GM12878 (cell line): ENCODE measurements around the gene RGS1. TPM values are rescaled to one million over a fixed set of nuclear protein-coding genes. Genes with fewer than 3 reads are reported as not detected.

Experiments
- ATAC-seq: fragments of 200-7000 bp; cut with Tn5 transposase; 3 replicates; pipeline ENCODE4 v1.9.1; 2020; ENCODE audit warnings: mild to moderate bottlenecking, moderate library complexity
- BruUV-seq: library from RNA; stranded (reverse); fragments of 400-500 nt; replicated peaks from 2 replicates; lab custom pipeline; 2021; lab: Mats Ljungman, UMichigan
- CTCF ChIA-PET: fragments of 300-600 bp; sonication (Branson Sonifier 250); formaldehyde crosslinking; extraction: SDS; loops from one replicate; lab custom pipeline; 2021; ENCODE audit warnings: inconsistent platforms; lab: Yijun Ruan, JAX
- POLR2A ChIA-PET: fragments of 350-600 bp; formaldehyde crosslinking; extraction: SDS; loops from one replicate; lab custom pipeline; 2021; ENCODE audit warnings: inconsistent platforms; lab: Charles Lee
- RAD21 ChIA-PET: fragments of 300-600 bp; sonication (Branson Sonifier 250); formaldehyde crosslinking; loops from one replicate; lab custom pipeline; 2023; ENCODE audit warnings: antibody characterized with exemption; ENCODE audit not compliant: unreplicated experiment; lab: Charles Lee
- SMC1A ChIA-PET: fragments of 300-600 bp; sonication (Branson Sonifier 250); formaldehyde crosslinking; loops from one replicate; lab custom pipeline; 2023; ENCODE audit not compliant: unreplicated experiment, uncharacterized antibody; lab: Charles Lee
- DNase-seq: peaks from one replicate; pipeline ENCODE4 v3.0.0-alpha.2; 2011; ENCODE audit warnings: low read depth, low spot score
- FAIRE-seq: peaks from 3 replicates; lab custom pipeline; 2011; peaks lifted over from hg19 to GRCh38; lab: Jason Lieb, UNC
- H2AFZ ChIP-seq: 2 replicates; pipeline ENCODE4 v1.6.0; 2011; ENCODE audit warnings: low read depth, low read length, control low read depth; ENCODE audit not compliant: control insufficient read depth
- H3K27ac ChIP-seq: 2 replicates; pipeline ENCODE4 v1.5.1; 2011; ENCODE audit warnings: control low read depth; ENCODE audit not compliant: control insufficient read depth, insufficient read depth
- H3K27me3 ChIP-seq, 2 experiments: replicated peaks in 1 of 2; 2 replicates each; pipeline versions ENCODE4 v1.6.0 to v1.6.1; 2011; ENCODE audit warnings: low read length in 1 of 2; ENCODE audit not compliant: control insufficient read depth in 2 of 2, insufficient read depth in 2 of 2
- H3K36me3 ChIP-seq, 2 experiments: 2 replicates each; pipeline ENCODE4 v1.5.1; 2011; ENCODE audit warnings: low read length in 1 of 2; ENCODE audit not compliant: control insufficient read depth in 2 of 2, insufficient read depth in 2 of 2
- H3K4me1 ChIP-seq: 2 replicates; pipeline ENCODE4 v1.6.1; 2011; ENCODE audit warnings: mild to moderate bottlenecking, low read length, moderate library complexity, mixed read lengths; ENCODE audit not compliant: control insufficient read depth, insufficient read depth
- H3K4me2 ChIP-seq: 2 replicates; pipeline ENCODE4 v1.6.0; 2011; ENCODE audit warnings: control low read depth; ENCODE audit not compliant: control insufficient read depth, insufficient read depth
- H3K4me3 ChIP-seq: fragments of 200-600 bp; sonication (generic); 2 replicates; pipeline ENCODE4 v1.5.1; 2016
- H3K79me2 ChIP-seq: 2 replicates; pipeline ENCODE4 v1.6.0; 2011; ENCODE audit warnings: low read length; ENCODE audit not compliant: control insufficient read depth, insufficient read depth
- H3K9ac ChIP-seq: 2 replicates; pipeline ENCODE4 v1.8.0; 2011; ENCODE audit warnings: low read length, control low read depth, mixed read lengths; ENCODE audit not compliant: control insufficient read depth, insufficient read depth
- H3K9me3 ChIP-seq: replicated peaks from 3 replicates; pipeline ENCODE4 v1.5.1; 2011; ENCODE audit warnings: mild to moderate bottlenecking, low read length; ENCODE audit not compliant: control insufficient read depth, insufficient read depth
- H4K20me1 ChIP-seq: 2 replicates; pipeline ENCODE4 v1.6.0; 2011; ENCODE audit not compliant: control insufficient read depth, insufficient read depth
- BHLHE40 ChIP-seq, 2 experiments: fragments of 450-650 bp in 1 of 2; IDR thresholded peaks; 2 replicates each; pipeline ENCODE4 v1.6.1; 2011 to 2017; ENCODE audit warnings: low read depth in 2 of 2, borderline replicate concordance in 1 of 2, improper control_type of control experiment in 1 of 2, low read length in 1 of 2, mild to moderate bottlenecking in 1 of 2
- BMI1 ChIP-seq: fragments of 450-650 bp; IDR thresholded peaks from 2 replicates; pipeline ENCODE4 v1.6.1; 2016; ENCODE audit warnings: mild to moderate bottlenecking, moderate library complexity, borderline replicate concordance
- CHD2 ChIP-seq: IDR thresholded peaks from 2 replicates; pipeline ENCODE4 v1.6.1; 2011; ENCODE audit warnings: low read depth, low read length, improper control_type of control experiment, borderline replicate concordance
- EP300 ChIP-seq, 2 experiments: fragments of 150-350 bp in 1 of 2; IDR thresholded peaks; 2 replicates each; pipeline ENCODE4 v1.6.1; 2011 to 2012; ENCODE audit warnings: low read depth in 2 of 2, low read length in 2 of 2, borderline replicate concordance in 1 of 2, improper control_type of control experiment in 1 of 2, inconsistent platforms in 1 of 2; ENCODE audit not compliant: control insufficient read depth in 1 of 2
- JUNB ChIP-seq: IDR thresholded peaks from 2 replicates; pipeline ENCODE4 v1.6.1; 2016; ENCODE audit warnings: antibody characterized with exemption, mild to moderate bottlenecking
- NFYA ChIP-seq: IDR thresholded peaks from 2 replicates; pipeline ENCODE4 v1.6.1; 2011; ENCODE audit warnings: low read depth, mild to moderate bottlenecking, low read length, improper control_type of control experiment, borderline replicate concordance
- PML ChIP-seq: IDR thresholded peaks from 2 replicates; pipeline ENCODE4 v1.6.1; 2012; ENCODE audit warnings: low read length, inconsistent platforms
- ZNF592 ChIP-seq: fragments of 450-650 bp; IDR thresholded peaks from 2 replicates; pipeline ENCODE4 v1.6.1; 2017; ENCODE audit warnings: mild to moderate bottlenecking, moderate library complexity
- ZNF622 ChIP-seq: fragments of 450-650 bp; IDR thresholded peaks from 2 replicates; pipeline ENCODE4 v1.6.1; 2017; ENCODE audit warnings: mild to moderate bottlenecking, inconsistent platforms
- WGBS: methylation state at CpG from one replicate; pipeline ENCODE4 v1.1.6; 2016; ENCODE audit warnings: low lambda C conversion rate; ENCODE audit not compliant: insufficient replicate concordance, insufficient coverage; ENCODE audit errors: missing lambda C conversion rate; 5-methylcytosine and 5-hydroxymethylcytosine counted together
- in situ Hi-C: fragments of 300-500 bp; cut with MboI; formaldehyde crosslinking; loops from 9 replicates; pipeline ENCODE4 v1.14.3; 2018; ENCODE audit warnings: mixed read lengths
- intact Hi-C: fragments of 100-400 bp; cut with micrococcal nuclease; formaldehyde crosslinking; loops from one replicate; pipeline ENCODE4 v1.14.2; 2022; ENCODE audit not compliant: unreplicated experiment
- polyA plus RNA-seq, 11 experiments: library from polyadenylated mRNA; depleted of rRNA in 4 of 11; unstranded in 6 of 11; stranded (reverse) in 5 of 11; fragments of >200 nt; fragmentation: Nextera tagmentation in 4 of 11; fragmentation: Illumina TruSeq in 1 of 11; extraction: Ambion mirVana in 4 of 11; extraction: Trizol in 1 of 11; gene quantifications; 1 replicate in 1 of 11; 2 replicates in 10 of 11; pipeline versions ENCODE4 v1.2.1 to v1.2.3, GENCODE V29; 2011 to 2016; ENCODE audit warnings: inconsistent platforms in 2 of 11, missing spikeins in 2 of 11, low read depth in 1 of 11
- total RNA-seq, 4 experiments: library from RNA; depleted of rRNA in 3 of 4; stranded (reverse); fragments of >200 nt in 3 of 4; fragmentation: Illumina TruSeq in 1 of 4; extraction: Trizol in 1 of 4; gene quantifications; 2 replicates each; pipeline versions ENCODE4 v1.2.1 to v1.2.3, GENCODE V29; 2013 to 2021
- TF ChIP-seq, protein P1 (sequence below): IDR thresholded peaks from 2 replicates; pipeline ENCODE4 v1.6.1; 2012; ENCODE audit warnings: mild to moderate bottlenecking, low read depth, low read length
- TF ChIP-seq, protein P2 (sequence below): IDR thresholded peaks from 2 replicates; pipeline ENCODE4 v1.6.1; 2011; ENCODE audit warnings: low read depth, mild to moderate bottlenecking, low read length, moderate library complexity, borderline replicate concordance; ENCODE audit errors: extremely low read depth

Gene RGS1
- total and polyA plus RNA-seq, 10 of the 15 experiments (the other 5 are each of a cell fraction or from before 2014, with no cell fraction given), result 20.7 to 882 (median 45.9) TPM

GRCh38 chr1:192609110-192610079 lies 33.8 kb downstream of the RGS1 start:
- peak overlapping the region; percentile 16 for H2AFZ ChIP-seq
- peak; percentile 96 for DNase-seq
- TF ChIP-seq BHLHE40 (IDR thresholded peaks at IDR 0.05; ENCODE audit: borderline replicate concordance in 1 of 2, low read depth in 2 of 2, low read length in 1 of 2), result peak; percentile 85 to 92
- peak; percentile 98 to 100 for TF ChIP-seq EP300 (IDR thresholded peaks at IDR 0.05; ENCODE audit: borderline replicate concordance in 1 of 2, control insufficient read depth in 1 of 2, low read depth in 2 of 2, low read length in 2 of 2)
- no peak for TF ChIP-seq NFYA
- no peak for TF ChIP-seq PML
- TF ChIP-seq, protein P1, sequence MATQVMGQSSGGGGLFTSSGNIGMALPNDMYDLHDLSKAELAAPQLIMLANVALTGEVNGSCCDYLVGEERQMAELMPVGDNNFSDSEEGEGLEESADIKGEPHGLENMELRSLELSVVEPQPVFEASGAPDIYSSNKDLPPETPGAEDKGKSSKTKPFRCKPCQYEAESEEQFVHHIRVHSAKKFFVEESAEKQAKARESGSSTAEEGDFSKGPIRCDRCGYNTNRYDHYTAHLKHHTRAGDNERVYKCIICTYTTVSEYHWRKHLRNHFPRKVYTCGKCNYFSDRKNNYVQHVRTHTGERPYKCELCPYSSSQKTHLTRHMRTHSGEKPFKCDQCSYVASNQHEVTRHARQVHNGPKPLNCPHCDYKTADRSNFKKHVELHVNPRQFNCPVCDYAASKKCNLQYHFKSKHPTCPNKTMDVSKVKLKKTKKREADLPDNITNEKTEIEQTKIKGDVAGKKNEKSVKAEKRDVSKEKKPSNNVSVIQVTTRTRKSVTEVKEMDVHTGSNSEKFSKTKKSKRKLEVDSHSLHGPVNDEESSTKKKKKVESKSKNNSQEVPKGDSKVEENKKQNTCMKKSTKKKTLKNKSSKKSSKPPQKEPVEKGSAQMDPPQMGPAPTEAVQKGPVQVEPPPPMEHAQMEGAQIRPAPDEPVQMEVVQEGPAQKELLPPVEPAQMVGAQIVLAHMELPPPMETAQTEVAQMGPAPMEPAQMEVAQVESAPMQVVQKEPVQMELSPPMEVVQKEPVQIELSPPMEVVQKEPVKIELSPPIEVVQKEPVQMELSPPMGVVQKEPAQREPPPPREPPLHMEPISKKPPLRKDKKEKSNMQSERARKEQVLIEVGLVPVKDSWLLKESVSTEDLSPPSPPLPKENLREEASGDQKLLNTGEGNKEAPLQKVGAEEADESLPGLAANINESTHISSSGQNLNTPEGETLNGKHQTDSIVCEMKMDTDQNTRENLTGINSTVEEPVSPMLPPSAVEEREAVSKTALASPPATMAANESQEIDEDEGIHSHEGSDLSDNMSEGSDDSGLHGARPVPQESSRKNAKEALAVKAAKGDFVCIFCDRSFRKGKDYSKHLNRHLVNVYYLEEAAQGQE, result no peak
- TF ChIP-seq, protein P2, sequence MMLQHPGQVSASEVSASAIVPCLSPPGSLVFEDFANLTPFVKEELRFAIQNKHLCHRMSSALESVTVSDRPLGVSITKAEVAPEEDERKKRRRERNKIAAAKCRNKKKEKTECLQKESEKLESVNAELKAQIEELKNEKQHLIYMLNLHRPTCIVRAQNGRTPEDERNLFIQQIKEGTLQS, result no peak
- peak; percentile 95 for TF ChIP-seq ZNF592
- TF ChIP-seq ZNF622, result no peak
- TF ChIP-seq JUNB, result peak; percentile 41; the same call in 1 of the 2 replicates
- TF ChIP-seq BMI1, result peak; percentile 85
- peak; percentile 91 for TF ChIP-seq CHD2

More at GRCh38 chr1:192609110-192610079, 33.8 kb downstream of the RGS1 start:
- ChIA-PET RAD21 (interaction anchor here (0.5 to 5.3 kb wide), 33 partner anchors 10 to 1089 kb away, joined by 3 to 174 read pairs (median 6); partner anchors contain the start of gene UCHL5), CTCF (interaction anchor here (0.6 to 9.6 kb wide), 35 partner anchors 9 to 461 kb away, joined by 3 to 211 read pairs (median 7); no protein-coding TSS in a partner anchor), POLR2A (interaction anchor here (0.6 to 1.7 kb wide), 11 partner anchors 10 to 135 kb away, joined by 3 to 5 read pairs (median 4); no protein-coding TSS in a partner anchor), SMC1A (interaction anchor here (0.7 to 12.1 kb wide), 37 partner anchors 9 to 449 kb away, joined by 3 to 255 read pairs (median 7); partner anchors contain the start of gene UCHL5)
- no peaks in the 10 kb centered on the region for H3K27me3 ChIP-seq
- peak overlapping the region; percentile 51 for H3K9ac ChIP-seq
- intact Hi-C loops, result loop anchor here (1.0 to 10.0 kb wide), 8 partner anchors 29 to 513 kb away; partner anchors contain the start of genes CDC73 and RGS2
- no peaks in the 10 kb centered on the region; the same call in 1 of the 2 replicates for H3K79me2 ChIP-seq
- ATAC-seq (peak; percentile 90), FAIRE-seq (peak; percentile 97)
- TSS peak; percentile 89 for BruUV-seq
- H4K20me1 ChIP-seq, result no peaks in the 10 kb centered on the region
- peak overlapping the region; percentile 75 for H3K4me2 ChIP-seq
- peak overlapping the region; percentile 8; the same call in 1 of the 2 replicates for H3K4me3 ChIP-seq
- no peaks in the 10 kb centered on the region for H3K9me3 ChIP-seq
- no peaks in the 10 kb centered on the region for H3K36me3 ChIP-seq
- WGBS, result 5% methylated on average over 12 of the region's 12 CpGs
- peak overlapping the region; percentile 88 for H3K27ac ChIP-seq
- peaks cover 23% of the 10 kb centered on the region for H3K4me1 ChIP-seq
- in situ Hi-C loops, result loop anchor here (5.0 kb wide), 3 partner anchors 57 to 132 kb away; no protein-coding TSS in a partner anchor
